HCT116 (cell line): ENCODE measurements around the gene SEC24D. TPM values are rescaled to one million over a fixed set of nuclear protein-coding genes. Genes with fewer than 3 reads are reported as not detected.

Source experiments
- ATAC-seq: fragments of 200-7000 bp; cut with Tn5 transposase; 2 replicates; pipeline ENCODE4 v1.9.1; 2020; ENCODE audit warnings: mild to moderate bottlenecking, moderate library complexity
- BruUV-seq: library from RNA; stranded (reverse); fragments of 400-500 nt; replicated peaks from 2 replicates; lab custom pipeline; 2021; lab: Mats Ljungman, UMichigan
- CTCF ChIA-PET: fragments of 300-600 bp; sonication (Branson Sonifier 250); formaldehyde crosslinking; loops from one replicate; lab custom pipeline; 2021; ENCODE audit warnings: antibody characterized with exemption; lab: Charles Lee
- POLR2A ChIA-PET: fragments of 300-600, 350-600 bp; sonication (Branson Sonifier 250); formaldehyde crosslinking; loops from one replicate; lab custom pipeline; 2021; ENCODE audit warnings: antibody characterized with exemption; lab: Charles Lee
- RAD21 ChIA-PET, 2 experiments: fragments of 300-600 bp; sonication (Branson Sonifier 250); formaldehyde crosslinking; loops; one replicate each; lab custom pipeline; 2023; ENCODE audit warnings: low total read pairs in 2 of 2; ENCODE audit not compliant: uncharacterized antibody in 2 of 2, unreplicated experiment in 2 of 2, low non-redundant PET in 1 of 2; lab: Charles Lee
- DNase-seq: peaks from one replicate; pipeline ENCODE4 v3.0.0-alpha.2; 2010; ENCODE audit warnings: low read depth, low spot score
- H2AFZ ChIP-seq: fragments of 200-600 bp; shearing (Covaris generic), sonication (generic); 2 replicates; pipeline ENCODE4 v1.6.1; 2017; ENCODE audit warnings: low read depth, mixed run types, mixed read lengths, antibody characterized with exemption, low read length; ENCODE audit not compliant: poor library complexity, severe bottlenecking
- H3K27ac ChIP-seq: 2 replicates; pipeline ENCODE4 v1.5.1; 2012; ENCODE audit warnings: low read depth, low read length
- H3K27me3 ChIP-seq: fragments of 200-600 bp; sonication (generic); 2 replicates; pipeline ENCODE4 v1.6.1; 2016; ENCODE audit warnings: mixed run types, low read length, mixed read lengths; ENCODE audit not compliant: insufficient read depth
- H3K36me3 ChIP-seq, 2 experiments: fragments of 200-500 bp in 1 of 2; fragments of 200-600 bp in 1 of 2; sonication (Bioruptor generic) in 1 of 2; sonication (generic) in 1 of 2; 2 replicates each; pipeline versions ENCODE4 v1.5.1 to v1.6.1; 2014 to 2016; ENCODE audit warnings: low read length in 2 of 2, inconsistent platforms in 1 of 2, mixed read lengths in 1 of 2, mixed run types in 1 of 2; ENCODE audit not compliant: insufficient read depth in 2 of 2, control insufficient read depth in 1 of 2
- H3K4me1 ChIP-seq, 2 experiments: fragments of 200-600 bp in 1 of 2; sonication (generic) in 1 of 2; 2 replicates each; pipeline versions ENCODE4 v1.5.1 to v1.6.1; 2012 to 2017; ENCODE audit warnings: low read length in 2 of 2, inconsistent platforms in 1 of 2, mild to moderate bottlenecking in 1 of 2, mixed read lengths in 1 of 2, mixed run types in 1 of 2, moderate library complexity in 1 of 2; ENCODE audit not compliant: insufficient read depth in 2 of 2, control insufficient read depth in 1 of 2
- H3K4me2 ChIP-seq: fragments of 200-600 bp; sonication (generic); 2 replicates; pipeline ENCODE4 v1.6.1; 2017; ENCODE audit warnings: mixed run types, low read length, mixed read lengths
- H3K4me3 ChIP-seq, 2 experiments: fragments of 200-600 bp in 1 of 2; sonication (generic) in 1 of 2; replicated peaks in 1 of 2; 2 replicates each; pipeline ENCODE4 v1.5.1; 2011 to 2016; ENCODE audit warnings: low read length in 2 of 2, control low read depth in 1 of 2, low read depth in 1 of 2, mild to moderate bottlenecking in 1 of 2, mixed read lengths in 1 of 2, mixed run types in 1 of 2
- H3K79me2 ChIP-seq: fragments of 200-600 bp; sonication (generic); 2 replicates; pipeline ENCODE4 v1.6.1; 2017; ENCODE audit warnings: mild to moderate bottlenecking, mixed run types, low read length, moderate library complexity, mixed read lengths; ENCODE audit not compliant: insufficient read depth
- H3K9ac ChIP-seq: fragments of 200-600 bp; sonication (generic); 2 replicates; pipeline ENCODE4 v1.6.1; 2016; ENCODE audit warnings: low read length, mixed read lengths
- H3K9me2 ChIP-seq: fragments of 200-600 bp; sonication (generic), shearing (Covaris generic); 2 replicates; pipeline ENCODE4 v1.6.1; 2017; ENCODE audit warnings: mixed run types, mild to moderate bottlenecking, moderate library complexity; ENCODE audit not compliant: insufficient read depth
- H3K9me3 ChIP-seq, 2 experiments: fragments of 200-500 bp in 1 of 2; fragments of 200-600 bp in 1 of 2; sonication (Bioruptor generic) in 1 of 2; sonication (generic) in 1 of 2; 2 replicates each; pipeline ENCODE4 v1.6.1; 2014 to 2017; ENCODE audit warnings: low read length in 2 of 2, mixed read lengths in 2 of 2, inconsistent platforms in 1 of 2, low read depth in 1 of 2, mild to moderate bottlenecking in 1 of 2, mixed run types in 1 of 2, moderate library complexity in 1 of 2; ENCODE audit not compliant: control insufficient read depth in 1 of 2, insufficient read depth in 1 of 2
- H4K20me1 ChIP-seq: fragments of 200-600 bp; sonication (generic), shearing (Covaris generic); 2 replicates; pipeline ENCODE4 v1.6.1; 2017; ENCODE audit warnings: mixed run types, mild to moderate bottlenecking, moderate library complexity; ENCODE audit not compliant: insufficient read depth
- ATF3 ChIP-seq: IDR thresholded peaks from 2 replicates; pipeline ENCODE4 v1.6.1; 2012
- CBX3 ChIP-seq: IDR thresholded peaks from 2 replicates; pipeline ENCODE4 v1.6.1; 2012; ENCODE audit warnings: low read depth
- CEBPB ChIP-seq: IDR thresholded peaks from 2 replicates; pipeline ENCODE4 v1.6.1; 2012; ENCODE audit warnings: low read depth
- EGR1 ChIP-seq: IDR thresholded peaks from 2 replicates; pipeline ENCODE4 v1.6.1; 2012; ENCODE audit warnings: low read depth
- ELF1 ChIP-seq: IDR thresholded peaks from 2 replicates; pipeline ENCODE4 v1.6.1; 2012; ENCODE audit warnings: low read depth, borderline replicate concordance
- EZH2 ChIP-seq: fragments of 200-600 bp; sonication (generic); IDR thresholded peaks from 2 replicates; pipeline ENCODE4 v1.6.1; 2017; ENCODE audit warnings: antibody characterized with exemption, mixed run types
- EZH2phosphoT487 ChIP-seq: fragments of 200-600 bp; IDR thresholded peaks from 2 replicates; pipeline ENCODE4 v1.6.1; 2018; ENCODE audit warnings: antibody characterized with exemption, borderline replicate concordance
- FOSL1 ChIP-seq: IDR thresholded peaks from 2 replicates; pipeline ENCODE4 v1.6.1; 2012; ENCODE audit warnings: low read depth
- POLR2A ChIP-seq: IDR thresholded peaks from 2 replicates; pipeline ENCODE4 v1.7.0; 2011; ENCODE audit warnings: borderline replicate concordance; ENCODE audit not compliant: insufficient read depth, insufficient read length; ENCODE audit errors: extremely low read depth
- POLR2AphosphoS5 ChIP-seq: IDR thresholded peaks from 2 replicates; pipeline ENCODE4 v1.6.1; 2011; ENCODE audit warnings: mild to moderate bottlenecking, low read depth, low read length, moderate library complexity
- RAD21 ChIP-seq: IDR thresholded peaks from 2 replicates; pipeline ENCODE4 v1.6.1; 2012; ENCODE audit warnings: low read depth, mild to moderate bottlenecking
- SIN3A ChIP-seq: IDR thresholded peaks from 2 replicates; pipeline ENCODE4 v1.6.1; 2012; ENCODE audit warnings: low read depth
- TCF7L2 ChIP-seq: IDR thresholded peaks from 2 replicates; pipeline ENCODE4 v1.7.0; 2011; ENCODE audit warnings: borderline replicate concordance, inconsistent platforms; ENCODE audit not compliant: insufficient read depth, insufficient read length; ENCODE audit errors: extremely low read depth
- ZBTB33 ChIP-seq: IDR thresholded peaks from 2 replicates; pipeline ENCODE4 v1.6.1; 2011; ENCODE audit warnings: mild to moderate bottlenecking, low read length, moderate library complexity; ENCODE audit not compliant: insufficient replicate concordance; ENCODE audit errors: extremely low read depth
- ZFX ChIP-seq: fragments of 450-650 bp; IDR thresholded peaks from 2 replicates; pipeline ENCODE4 v1.6.1; 2017
- ZNF274 ChIP-seq: fragments of 200-500 bp; sonication (Bioruptor generic); IDR thresholded peaks from 2 replicates; pipeline ENCODE4 v1.6.1; 2014; ENCODE audit warnings: mild to moderate bottlenecking, low read depth, low read length, inconsistent platforms
- intact Hi-C: fragments of 100-400 bp; cut with micrococcal nuclease; formaldehyde crosslinking; loops from 2 replicates; pipeline ENCODE4 v1.10.0; 2022
- total RNA-seq: library from RNA; stranded (reverse); gene quantifications from one replicate; pipeline ENCODE4 v1.2.1, GENCODE V29; 2021; ENCODE audit not compliant: unreplicated experiment
- TF ChIP-seq, protein P1 (sequence below): IDR thresholded peaks from 2 replicates; pipeline ENCODE4 v1.6.1; 2012; ENCODE audit warnings: low read depth
- TF ChIP-seq, protein P2 (sequence below), 3 experiments: fragments of 200-600 bp in 1 of 3; sonication (generic) in 1 of 3; IDR thresholded peaks in 2 of 3; conservative IDR thresholded peaks in 1 of 3; 2 replicates each; pipeline ENCODE4 v1.5.1; 2012 to 2017; ENCODE audit warnings: low read depth in 2 of 3, low read length in 2 of 3, antibody characterized with exemption in 1 of 3, borderline replicate concordance in 1 of 3, control low read depth in 1 of 3, mild to moderate bottlenecking in 1 of 3, mixed read lengths in 1 of 3, mixed run types in 1 of 3, moderate library complexity in 1 of 3; ENCODE audit not compliant: insufficient read depth in 1 of 3
- TF ChIP-seq, protein P3 (sequence below): IDR thresholded peaks from 2 replicates; pipeline ENCODE4 v1.6.1; 2012

The SEC24D gene
- total RNA-seq, 1 experiment from 2014 or later: 28.5 TPM

- intact Hi-C loops: no loop called here
- Histone ChIP-seq H3K27me3 (no peaks in the 10 kb centered on the region), H3K4me1 (no peaks in the 10 kb centered on the region), H3K79me2 (no peaks in the 10 kb centered on the region), H3K9me3 (no peaks in the 10 kb centered on the region), H3K4me3 (no peak overlapping the region), H3K27ac (no peak overlapping the region), H3K9me2 (no peaks in the 10 kb centered on the region), H3K36me3 (peaks cover 1 to 3% of the 10 kb centered on the region in 2 experiments; a peak in 2 of 4 replicates), H2AFZ (no peak overlapping the region), H3K4me2 (no peak overlapping the region), H3K9ac (no peak overlapping the region), H4K20me1 (no peaks in the 10 kb centered on the region)
- ChIA-PET RAD21 (interaction anchor here in 1 of 2 experiments (0.5 kb wide), 1 partner anchor 56 kb away, joined by 4 read pairs; no protein-coding TSS in a partner anchor), POLR2A (interaction anchor here (0.7 kb wide), 2 partner anchors 466 to 1829 kb away, joined by 3 to 5 read pairs; partner anchors contain the start of gene USP53), CTCF (interaction anchor here (0.8 to 1.4 kb wide), 3 partner anchors 14 to 138 kb away, joined by 3 read pairs; no protein-coding TSS in a partner anchor)
- no TSS peak for BruUV-seq
- DNase-seq (no peak), ATAC-seq (no peak)
- TF ChIP-seq ZBTB33: no peak
- no peak for TF ChIP-seq POLR2A
- TF ChIP-seq, protein P1, sequence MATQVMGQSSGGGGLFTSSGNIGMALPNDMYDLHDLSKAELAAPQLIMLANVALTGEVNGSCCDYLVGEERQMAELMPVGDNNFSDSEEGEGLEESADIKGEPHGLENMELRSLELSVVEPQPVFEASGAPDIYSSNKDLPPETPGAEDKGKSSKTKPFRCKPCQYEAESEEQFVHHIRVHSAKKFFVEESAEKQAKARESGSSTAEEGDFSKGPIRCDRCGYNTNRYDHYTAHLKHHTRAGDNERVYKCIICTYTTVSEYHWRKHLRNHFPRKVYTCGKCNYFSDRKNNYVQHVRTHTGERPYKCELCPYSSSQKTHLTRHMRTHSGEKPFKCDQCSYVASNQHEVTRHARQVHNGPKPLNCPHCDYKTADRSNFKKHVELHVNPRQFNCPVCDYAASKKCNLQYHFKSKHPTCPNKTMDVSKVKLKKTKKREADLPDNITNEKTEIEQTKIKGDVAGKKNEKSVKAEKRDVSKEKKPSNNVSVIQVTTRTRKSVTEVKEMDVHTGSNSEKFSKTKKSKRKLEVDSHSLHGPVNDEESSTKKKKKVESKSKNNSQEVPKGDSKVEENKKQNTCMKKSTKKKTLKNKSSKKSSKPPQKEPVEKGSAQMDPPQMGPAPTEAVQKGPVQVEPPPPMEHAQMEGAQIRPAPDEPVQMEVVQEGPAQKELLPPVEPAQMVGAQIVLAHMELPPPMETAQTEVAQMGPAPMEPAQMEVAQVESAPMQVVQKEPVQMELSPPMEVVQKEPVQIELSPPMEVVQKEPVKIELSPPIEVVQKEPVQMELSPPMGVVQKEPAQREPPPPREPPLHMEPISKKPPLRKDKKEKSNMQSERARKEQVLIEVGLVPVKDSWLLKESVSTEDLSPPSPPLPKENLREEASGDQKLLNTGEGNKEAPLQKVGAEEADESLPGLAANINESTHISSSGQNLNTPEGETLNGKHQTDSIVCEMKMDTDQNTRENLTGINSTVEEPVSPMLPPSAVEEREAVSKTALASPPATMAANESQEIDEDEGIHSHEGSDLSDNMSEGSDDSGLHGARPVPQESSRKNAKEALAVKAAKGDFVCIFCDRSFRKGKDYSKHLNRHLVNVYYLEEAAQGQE: no peak
- no peak for TF ChIP-seq ATF3
- TF ChIP-seq CEBPB: no peak
- TF ChIP-seq EGR1: no peak
- no peak for TF ChIP-seq POLR2AphosphoS5
- no peak for TF ChIP-seq RAD21
- TF ChIP-seq ZNF274: no peak
- TF ChIP-seq EZH2phosphoT487: no peak
- TF ChIP-seq ELF1: no peak
- TF ChIP-seq FOSL1: no peak
- TF ChIP-seq SIN3A: no peak
- no peak for TF ChIP-seq CBX3
- TF ChIP-seq TCF7L2: no peak
- TF ChIP-seq, protein P2, sequence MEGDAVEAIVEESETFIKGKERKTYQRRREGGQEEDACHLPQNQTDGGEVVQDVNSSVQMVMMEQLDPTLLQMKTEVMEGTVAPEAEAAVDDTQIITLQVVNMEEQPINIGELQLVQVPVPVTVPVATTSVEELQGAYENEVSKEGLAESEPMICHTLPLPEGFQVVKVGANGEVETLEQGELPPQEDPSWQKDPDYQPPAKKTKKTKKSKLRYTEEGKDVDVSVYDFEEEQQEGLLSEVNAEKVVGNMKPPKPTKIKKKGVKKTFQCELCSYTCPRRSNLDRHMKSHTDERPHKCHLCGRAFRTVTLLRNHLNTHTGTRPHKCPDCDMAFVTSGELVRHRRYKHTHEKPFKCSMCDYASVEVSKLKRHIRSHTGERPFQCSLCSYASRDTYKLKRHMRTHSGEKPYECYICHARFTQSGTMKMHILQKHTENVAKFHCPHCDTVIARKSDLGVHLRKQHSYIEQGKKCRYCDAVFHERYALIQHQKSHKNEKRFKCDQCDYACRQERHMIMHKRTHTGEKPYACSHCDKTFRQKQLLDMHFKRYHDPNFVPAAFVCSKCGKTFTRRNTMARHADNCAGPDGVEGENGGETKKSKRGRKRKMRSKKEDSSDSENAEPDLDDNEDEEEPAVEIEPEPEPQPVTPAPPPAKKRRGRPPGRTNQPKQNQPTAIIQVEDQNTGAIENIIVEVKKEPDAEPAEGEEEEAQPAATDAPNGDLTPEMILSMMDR (IDR thresholded peaks at IDR 0.05 in 2 of 3, conservative IDR thresholded peaks at IDR 0.05 in 1 of 3; ENCODE audit: borderline replicate concordance in 1 of 3, insufficient read depth in 1 of 3, low read depth in 2 of 3, low read length in 2 of 3): no peak
- TF ChIP-seq, protein P3, sequence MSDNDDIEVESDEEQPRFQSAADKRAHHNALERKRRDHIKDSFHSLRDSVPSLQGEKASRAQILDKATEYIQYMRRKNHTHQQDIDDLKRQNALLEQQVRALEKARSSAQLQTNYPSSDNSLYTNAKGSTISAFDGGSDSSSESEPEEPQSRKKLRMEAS: no peak
- TF ChIP-seq ZFX: no peak
- no peak for TF ChIP-seq EZH2
Observed at GRCh38 chr4:118746251-118746919, 89.5 kb downstream of the SEC24D start.
